Posterior cingulate gyrus (tissue), 11 donors: ENCODE measurements around the gene BARX2.
A peak's percentile ranks its signal among the peaks of the same experiment; 100 is the strongest.

ENCODE experiments used
- DNase-seq, 10 donors: peaks; one replicate each; pipeline versions ENCODE4 v3.0.0 to v3.0.0-alpha.2; 2020 to 2021; ENCODE audit warnings: mixed read lengths in 3 of 10
- intact Hi-C: fragments of 100-400 bp; cut with DNase I; formaldehyde crosslinking; loops from one replicate; pipeline ENCODE4 v1.15.1; 2023

Gene BARX2

DNA sequence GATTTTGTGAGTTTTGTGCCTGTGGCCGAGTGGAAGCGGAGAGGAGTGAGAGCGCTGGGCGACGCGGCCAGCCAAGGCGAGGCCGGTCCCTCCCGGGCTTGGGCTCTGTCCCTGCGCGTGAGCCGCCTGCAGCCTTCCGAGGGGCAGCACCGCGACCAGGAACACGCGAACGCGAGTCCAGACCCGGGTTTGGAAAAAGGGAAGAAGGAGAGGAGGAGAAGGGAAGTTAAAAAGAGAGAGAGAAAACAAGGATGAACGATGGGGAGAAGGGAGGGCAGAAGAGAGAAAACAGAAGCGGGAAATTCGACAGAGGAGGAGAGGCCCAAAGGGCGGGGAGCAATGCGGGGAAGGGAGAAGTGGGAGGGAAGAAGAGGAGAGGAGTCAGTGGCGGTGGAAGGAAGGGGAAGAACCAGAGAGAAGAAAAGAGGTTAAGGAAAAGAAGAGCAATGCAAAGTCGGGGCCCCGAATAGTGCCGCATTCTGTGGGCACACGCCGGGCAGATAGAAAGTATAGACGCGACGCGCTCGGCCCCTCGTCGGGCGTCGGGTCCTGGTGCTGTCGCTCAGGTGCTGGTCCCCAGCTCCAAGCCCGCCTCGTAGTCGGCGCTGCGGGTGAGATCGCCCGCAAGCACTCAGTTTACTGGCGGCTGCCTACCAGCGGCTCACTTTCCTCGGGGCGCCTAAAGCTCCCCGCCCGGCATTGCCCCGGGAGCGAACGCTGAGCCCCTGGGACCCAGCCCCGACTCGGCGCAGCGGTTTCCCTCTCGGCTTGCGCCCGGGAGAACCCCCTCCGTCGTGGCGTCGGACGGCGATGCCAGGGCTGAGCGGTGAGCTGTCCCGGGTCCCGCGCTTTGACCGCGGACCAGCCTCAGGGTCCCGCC, 2.8 kb upstream of the BARX2 start:
- intact Hi-C loops, result no loop called here
- peak in 2 of 10 donors; percentile 72 to 81 for DNase-seq

DNA sequence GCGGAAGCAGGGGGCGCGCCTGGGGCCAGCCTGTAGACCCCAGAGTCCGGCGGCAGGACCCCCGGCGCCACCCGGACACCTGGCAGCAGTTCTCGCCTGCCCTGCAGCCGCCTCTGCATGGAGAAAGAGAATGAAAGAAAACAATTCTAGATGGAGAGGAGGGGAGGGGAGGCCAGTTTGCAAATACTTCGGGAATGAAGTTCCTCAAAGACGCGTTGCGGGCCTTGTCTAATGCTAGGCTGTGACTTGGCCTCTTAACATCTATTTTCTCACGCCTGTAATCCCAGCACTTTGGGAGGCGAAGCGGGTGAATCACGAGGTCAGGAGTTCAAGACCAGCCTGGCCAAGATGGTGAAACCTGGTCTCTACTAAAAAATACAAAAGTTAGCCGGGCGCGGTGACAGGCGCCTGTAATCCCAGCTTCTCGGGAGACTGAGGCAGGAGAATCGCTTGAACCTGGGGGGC, 2.1 kb upstream of the BARX2 start:
- no peak for DNase-seq

DNA sequence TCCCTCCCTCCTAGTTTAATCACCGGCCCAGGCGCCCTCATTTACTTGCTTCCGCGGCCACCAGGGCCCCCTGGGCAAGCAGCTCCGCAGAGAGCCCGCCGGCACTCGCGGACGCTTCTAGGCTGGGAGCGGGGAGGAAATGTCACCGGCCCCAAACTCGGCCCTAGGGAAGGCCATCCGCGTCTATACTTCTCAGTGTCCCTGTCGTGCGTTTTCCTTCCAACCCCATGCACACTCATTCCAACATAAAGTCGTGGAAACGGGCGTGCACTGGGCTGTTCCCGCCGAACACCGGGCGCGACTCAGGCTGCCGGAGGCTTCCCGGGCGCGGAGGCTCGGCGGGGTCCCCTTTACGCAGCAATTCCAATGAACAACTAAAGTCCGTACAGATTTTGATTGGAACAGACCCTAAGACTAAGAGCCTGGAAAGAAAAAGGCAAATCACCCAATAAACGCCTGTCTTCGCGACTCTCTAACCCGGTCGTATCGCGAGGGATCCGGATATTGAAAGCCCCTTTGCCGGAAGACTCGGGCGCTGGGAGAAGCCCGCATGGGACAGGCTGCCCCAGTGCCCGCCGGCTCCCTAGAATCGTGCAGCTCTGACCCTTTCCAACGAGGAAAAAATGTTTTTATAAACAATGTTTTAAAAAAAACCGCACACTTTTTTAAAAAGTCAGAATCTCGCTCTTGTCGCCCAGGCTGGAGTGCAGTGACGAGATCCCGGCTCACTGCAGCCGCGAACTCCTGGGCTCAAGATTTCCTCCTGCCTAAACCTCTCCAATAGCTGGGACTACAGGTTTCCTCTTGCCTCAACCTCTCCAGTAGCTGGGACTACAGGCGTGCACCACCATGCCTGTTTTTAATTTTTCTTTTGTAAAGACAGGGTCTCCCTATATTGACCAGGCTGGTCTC, 1.3 kb upstream of the BARX2 start:
- intact Hi-C loops, result no loop called here
- DNase-seq, result peak in 2 of 10 donors; percentile 35 to 72

More for the DNA sequence above, 2.1 kb upstream of the BARX2 start:
- intact Hi-C loops, result no loop called here

DNA sequence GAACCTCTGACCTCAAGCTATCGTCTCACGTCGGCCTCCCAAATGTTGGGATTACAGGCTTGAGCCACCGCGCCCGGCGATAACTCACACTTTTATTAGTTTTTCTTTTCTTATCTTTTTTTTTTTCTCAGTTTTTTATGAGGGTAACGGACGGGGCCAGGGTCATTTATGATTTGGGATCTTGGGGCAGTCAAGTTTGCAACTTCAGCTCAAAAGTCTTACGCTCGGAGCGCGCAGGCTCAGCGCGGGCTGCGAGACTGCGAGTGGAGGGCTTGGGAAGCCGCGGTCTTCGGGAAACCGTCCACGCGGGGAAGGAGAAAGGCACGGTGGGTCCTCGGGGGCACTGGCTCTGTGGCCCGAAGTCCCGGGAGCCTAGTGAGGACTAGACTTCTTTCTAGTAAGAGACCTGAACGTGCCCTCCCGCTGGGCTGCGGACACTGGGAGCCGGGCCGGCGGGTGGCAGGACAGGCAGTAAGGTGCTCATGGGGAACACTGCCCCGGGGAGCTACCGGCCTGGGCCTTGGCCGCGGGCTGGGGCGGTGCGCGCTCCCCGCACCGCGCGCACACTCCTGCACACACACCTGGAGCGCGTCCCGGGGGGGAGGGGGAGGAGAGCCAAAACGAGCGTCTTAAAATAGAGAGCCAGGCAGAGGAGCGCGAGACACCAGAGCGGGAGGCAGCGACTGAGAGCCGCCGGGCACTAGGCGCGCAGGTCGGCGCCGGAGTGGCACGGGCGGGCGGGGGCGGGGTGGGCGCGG, 476 bp upstream of the BARX2 start:
- intact Hi-C loops, result loop anchor here (5.0 kb wide), 1 partner anchor 322 kb away; no protein-coding TSS in a partner anchor
- DNase-seq, result peak in 1 of 10 donors; percentile 74

DNA sequence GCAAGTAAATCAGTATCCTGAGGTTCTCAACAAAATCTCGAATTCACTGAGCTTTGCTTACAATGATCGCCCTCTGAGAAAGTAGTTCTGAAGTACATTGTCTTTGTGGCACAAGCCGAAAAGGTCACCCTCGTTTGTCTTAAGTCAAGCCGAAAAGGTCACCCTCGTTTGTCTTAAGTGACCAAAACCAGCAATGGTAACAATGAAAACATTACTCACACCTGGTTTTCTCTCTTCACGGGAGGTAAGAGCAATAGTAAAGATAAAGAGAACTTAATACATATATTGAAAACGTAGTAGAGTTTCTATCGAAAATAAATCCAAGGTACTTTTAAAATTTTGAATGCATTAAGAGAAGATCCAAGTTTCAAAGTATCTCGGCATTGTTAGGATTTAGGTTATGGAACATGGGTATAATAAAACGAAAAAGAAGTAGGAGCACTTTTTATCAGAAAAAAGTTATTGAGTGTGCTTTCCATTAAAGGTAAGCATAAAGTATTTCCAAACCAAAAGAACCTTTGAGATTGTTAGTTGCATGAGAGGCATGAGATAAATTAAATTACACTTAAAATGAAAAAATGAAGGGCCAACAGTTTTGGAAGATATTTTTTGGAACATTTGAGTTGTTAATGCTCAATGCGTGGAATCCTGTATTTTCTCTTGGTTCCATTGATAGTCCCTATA, 1.2 kb downstream of the BARX2 start:
- DNase-seq, result no peak
- intact Hi-C loops, result loop anchor here (2.0 to 5.0 kb wide), 2 partner anchors 321 to 374 kb away; no protein-coding TSS in a partner anchor

DNA sequence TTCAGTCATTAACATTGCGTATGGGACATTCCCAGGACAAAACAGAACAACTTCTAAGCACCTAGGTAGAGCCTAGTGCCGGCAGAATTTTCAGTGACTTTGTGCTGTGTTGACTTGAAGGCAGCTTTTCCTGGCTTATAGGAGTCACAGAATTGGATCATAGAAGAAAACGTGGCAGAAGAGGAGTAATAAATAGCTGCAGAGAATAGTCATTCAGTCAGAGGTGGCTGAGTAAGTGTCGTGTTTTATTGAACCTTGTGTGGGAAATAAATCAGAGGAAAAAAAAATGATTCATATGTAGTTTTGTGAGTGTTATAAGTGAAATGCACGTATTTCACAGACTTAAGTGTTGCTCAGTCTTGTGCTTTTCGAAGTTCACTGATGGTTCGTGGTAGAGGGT, 2.1 kb downstream of the BARX2 start:
- intact Hi-C loops, result loop anchor here (2.0 to 5.0 kb wide), 2 partner anchors 320 to 373 kb away; no protein-coding TSS in a partner anchor
- DNase-seq, result no peak

DNA sequence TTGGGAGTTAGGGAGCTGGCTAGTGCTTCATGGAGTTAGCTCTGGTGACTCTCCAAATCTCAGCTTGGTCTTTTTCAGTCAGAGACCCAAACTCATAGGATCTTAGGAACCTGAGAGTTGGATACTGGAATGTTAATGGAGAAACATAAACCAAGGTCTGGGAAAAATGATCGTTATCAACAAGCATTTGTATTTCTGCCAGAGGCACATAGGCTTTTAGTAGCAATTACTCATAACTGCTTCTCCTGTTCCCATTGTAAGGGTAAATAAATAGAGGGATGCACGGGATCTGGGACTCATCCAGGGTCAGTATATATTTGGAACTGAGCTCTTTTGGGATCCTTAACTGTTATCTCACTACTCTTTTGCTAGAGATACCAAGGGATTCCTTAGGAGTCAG, 4.8 kb downstream of the BARX2 start:
- intact Hi-C loops, result no loop called here
- no peak for DNase-seq

DNA sequence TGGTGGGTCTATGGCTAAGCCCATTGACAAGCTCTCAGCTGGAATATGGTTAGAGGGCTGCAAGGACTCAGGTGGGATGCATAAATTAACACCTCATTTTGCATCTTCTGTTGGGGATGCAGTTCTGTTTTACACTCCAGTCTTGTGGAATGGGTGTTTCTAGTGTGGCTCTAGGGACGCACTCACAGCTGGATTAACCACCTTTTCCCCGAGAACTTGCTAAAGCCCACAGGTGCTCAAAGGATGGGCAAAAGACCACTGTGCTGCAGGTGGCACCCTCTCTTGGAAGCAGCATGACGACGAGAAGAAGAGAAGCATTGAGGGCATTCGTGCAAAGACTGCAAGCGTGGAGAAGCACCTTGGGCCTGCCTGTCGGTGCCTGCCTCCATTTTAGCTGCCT, 6.9 kb downstream of the BARX2 start:
- intact Hi-C loops, result no loop called here
- no peak for DNase-seq

DNA sequence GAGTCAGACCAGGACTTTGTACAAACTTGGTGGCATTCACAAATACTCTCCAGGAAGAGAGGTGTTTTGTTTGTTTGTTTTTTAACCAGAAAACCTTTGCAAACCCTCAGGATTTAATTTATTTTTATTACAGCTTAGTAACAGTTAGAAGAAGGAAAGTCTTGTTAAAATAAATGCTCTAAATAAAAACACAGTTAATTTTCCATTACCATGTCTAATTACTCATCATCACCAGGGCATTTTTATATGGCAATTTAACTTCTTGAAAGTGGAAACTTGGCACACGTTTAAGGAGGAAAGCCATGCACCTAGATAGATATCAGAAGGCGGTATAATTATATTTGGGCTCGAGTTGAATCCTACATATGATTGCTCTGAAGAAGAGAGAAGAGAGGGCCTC, 7.4 kb downstream of the BARX2 start:
- intact Hi-C loops, result no loop called here
- no peak for DNase-seq

DNA sequence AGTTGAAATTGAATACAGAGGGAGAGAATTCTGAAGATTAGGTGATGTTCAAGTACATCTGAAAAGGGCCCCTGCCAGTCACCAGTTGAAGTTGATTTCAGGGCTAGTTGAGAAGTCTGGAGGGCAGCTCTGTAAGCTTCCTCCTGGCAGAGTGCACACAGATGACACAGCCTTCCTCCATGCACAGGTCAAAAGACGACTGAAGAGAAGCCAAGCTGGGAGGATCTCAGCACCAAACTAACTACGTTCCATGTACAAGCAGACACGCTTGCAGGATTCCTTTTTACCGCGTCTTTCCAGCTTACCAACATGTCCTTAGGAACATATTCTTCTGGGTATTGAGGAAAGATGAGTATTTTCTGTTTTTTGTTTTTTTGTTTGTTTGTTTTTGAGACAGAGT, 7.9 kb downstream of the BARX2 start:
- intact Hi-C loops, result no loop called here
- DNase-seq, result no peak

DNA sequence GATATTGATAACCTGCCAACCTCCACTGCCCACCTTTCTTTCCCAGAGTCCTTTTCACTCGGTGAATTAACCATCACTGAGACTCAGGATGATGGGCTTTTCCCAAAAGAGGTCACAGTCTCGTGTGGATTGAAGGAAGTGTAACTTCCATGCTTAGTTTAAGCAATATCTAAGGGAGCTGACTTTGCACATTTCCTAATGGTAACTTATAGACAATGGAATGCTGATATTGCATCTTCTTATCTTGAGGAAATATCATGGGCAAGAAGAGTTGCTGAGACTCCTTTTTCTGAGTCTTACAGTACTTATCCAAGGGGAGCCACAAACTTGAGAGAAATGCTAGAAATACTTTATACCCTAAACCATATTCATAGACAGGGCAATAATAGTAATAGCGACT, 8.8 kb downstream of the BARX2 start:
- intact Hi-C loops, result no loop called here
- no peak for DNase-seq

DNA sequence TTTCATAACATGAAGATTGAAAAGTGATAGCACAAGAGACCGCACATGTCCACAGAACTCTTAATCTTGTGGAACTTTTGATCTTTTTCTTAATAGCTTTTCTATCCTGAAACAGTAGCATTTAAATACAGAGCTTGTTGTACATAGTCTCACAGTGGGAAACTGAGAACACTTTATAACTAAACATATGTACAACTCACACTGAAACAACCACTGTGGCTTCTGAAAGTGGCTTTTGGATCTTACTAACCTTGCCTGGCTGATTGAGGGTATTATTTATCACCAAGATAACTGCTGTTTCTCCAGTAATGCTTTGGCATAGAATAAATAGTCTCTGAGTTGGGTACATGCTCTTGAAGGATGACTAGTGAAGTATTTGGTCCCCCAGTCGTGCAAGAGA, 10.2 kb downstream of the BARX2 start:
- DNase-seq, result no peak
- intact Hi-C loops, result no loop called here

DNA sequence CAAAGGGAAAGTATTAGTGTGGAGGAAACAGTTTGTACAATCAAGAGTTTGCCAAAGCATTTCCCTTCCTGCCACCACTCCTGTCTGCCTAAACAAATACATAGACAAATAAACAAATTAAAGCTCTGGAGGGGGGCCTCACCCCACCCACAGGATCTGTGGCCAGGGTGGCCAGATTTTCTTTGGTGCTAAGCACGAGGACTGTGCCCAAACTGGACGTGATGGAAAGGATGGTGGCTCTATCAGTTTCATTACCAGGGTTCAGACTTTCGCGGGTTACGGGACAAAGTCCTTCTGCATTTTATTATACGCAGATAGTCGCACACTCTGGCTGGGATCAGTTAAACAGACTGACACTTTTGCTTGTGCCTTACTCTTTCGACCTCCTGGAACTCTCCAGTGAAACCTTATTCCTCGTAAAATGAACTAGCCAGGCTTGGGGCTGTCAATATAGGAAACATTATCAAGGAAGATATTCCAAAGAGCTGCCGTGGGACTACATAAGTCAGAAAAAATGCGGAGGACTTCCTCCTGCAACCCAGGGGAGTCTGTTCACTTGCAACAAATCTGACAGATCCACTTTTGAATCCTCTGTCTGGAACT, 11.2 kb downstream of the BARX2 start:
- DNase-seq, result no peak
- intact Hi-C loops, result no loop called here

DNA sequence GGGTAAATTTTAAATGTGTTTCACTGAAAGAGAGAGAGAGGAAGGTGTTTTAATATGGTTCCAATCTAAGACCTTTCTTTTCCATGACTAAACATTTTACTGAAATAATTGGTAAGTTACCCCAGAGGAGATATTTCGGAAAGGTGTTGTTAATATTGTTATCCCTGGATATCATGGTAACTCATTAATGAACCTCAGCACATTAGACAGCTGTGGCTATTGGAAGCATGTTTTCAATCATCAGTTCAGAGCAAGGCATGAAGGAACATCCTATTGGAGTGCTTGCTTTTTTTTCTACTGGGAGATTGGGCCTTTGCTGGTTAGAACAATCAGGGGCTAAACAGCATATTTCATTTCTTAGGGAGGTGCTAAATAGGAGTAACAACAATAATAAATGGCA, 11.8 kb downstream of the BARX2 start:
- intact Hi-C loops, result no loop called here

DNA sequence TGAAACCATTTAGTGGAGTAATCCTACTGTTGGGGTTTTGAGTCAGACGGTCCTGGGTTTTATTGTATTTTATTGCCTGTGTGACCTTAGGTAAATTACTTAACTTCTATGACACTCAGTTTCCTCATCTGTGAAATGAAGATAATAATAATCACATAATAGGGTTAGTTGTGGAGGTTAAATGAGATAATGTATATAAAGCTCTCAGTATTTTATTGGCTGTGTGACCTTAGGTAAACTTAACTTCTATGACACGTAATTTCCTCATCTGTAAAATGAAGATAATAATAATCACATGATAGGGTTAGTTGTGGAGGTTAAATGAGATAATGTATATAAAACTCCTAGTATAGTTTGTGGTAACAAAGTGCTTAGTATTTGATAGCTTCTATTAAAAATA, 13.2 kb downstream of the BARX2 start:
- no peak for DNase-seq
- intact Hi-C loops, result no loop called here

More for the DNA sequence above, 11.8 kb downstream of the BARX2 start:
- DNase-seq, result no peak

DNA sequence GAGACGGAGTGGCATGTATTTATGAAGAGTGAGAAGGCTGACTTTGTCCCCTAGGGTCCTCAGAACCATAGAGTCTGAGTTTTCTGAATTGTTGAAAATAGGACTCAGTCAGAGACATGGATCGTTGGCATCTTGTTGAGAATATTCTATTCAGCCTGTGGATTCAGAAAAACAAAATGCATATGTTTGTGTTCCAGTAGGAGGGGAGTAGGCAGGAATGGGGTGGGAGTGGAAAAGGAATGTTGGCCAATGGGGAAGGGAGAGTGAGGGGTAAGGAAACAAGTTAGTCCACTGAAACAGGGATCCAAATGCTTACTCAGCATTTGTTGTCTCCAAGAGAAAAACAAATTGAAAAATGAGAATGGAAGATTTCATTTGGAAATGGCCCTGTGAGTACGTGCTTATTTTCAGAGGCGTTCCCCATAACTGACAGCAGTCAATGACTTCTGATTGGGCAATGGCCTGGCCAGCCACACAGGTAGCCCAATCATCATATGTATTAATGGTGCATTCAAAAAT, 14.7 kb downstream of the BARX2 start:
- no peak for DNase-seq
- intact Hi-C loops, result no loop called here

DNA sequence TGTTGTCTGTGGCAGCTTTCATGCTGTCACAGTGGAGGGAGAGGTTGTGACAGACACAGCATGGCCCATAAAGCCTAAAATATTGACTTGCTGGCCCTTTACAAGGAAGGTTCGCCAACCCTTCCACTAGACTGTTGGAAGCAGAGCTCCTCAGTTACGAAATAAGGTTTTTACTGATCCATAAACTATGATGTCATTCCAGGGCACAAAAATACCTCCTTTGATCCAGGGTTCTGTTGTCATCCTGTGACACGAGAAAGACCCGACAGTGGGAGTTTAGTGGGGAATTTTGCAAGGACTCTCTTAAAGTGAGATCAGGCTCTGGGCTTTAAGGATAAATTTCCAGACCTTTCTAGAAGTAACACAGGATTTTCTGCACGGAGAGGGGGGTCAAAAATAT, 15.7 kb downstream of the BARX2 start:
- intact Hi-C loops, result no loop called here
- no peak for DNase-seq

DNA sequence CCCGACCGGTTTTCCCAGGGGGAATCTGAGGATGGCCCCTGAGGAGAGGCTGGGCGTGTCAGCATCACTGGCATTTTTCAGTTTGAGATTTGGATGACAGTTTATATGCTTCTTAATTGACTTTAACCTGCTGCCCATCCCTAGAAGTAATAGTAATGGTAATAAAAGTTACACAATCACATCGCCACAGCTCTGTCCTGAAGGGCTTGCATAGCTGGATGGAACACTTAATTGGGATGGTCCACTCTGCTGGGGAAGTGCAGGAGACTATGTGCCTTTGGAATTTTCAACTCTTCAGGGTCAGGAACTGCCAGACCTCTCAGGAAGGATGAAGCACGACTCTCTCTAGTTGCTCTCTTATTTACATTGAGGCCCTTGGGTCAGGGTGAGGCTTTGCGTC, 16.2 kb downstream of the BARX2 start:
- DNase-seq, result no peak
- intact Hi-C loops, result no loop called here

DNA sequence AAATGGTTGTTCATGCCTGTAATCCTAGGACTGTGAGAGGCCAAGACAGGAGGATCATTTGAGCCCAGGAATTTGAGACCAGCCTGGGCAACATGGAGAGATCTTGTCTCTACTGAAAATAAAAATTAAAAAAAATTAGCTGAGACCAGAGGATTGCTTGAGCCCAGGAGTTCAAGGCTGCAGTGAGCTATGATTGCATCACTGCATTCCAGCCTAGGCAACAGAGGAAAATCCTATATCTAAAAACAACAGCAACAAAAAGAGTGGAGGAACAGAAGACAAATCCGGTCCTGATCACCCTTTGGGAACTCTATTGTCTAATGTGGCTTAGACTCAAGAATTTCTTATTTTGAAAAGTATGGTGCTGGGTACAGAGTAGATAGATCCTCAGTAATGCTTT, 17.3 kb downstream of the BARX2 start:
- intact Hi-C loops, result no loop called here
- no peak for DNase-seq
